SJCRH30 (cell line): ENCODE data around the gene UTP14A. TPM values are rescaled to one million over a fixed set of nuclear protein-coding genes. Genes with fewer than 3 reads are reported as not detected.

ENCODE experiments used
- DNase-seq, 2 experiments: peaks; one replicate each; pipeline ENCODE4 v3.0.0-alpha.2; 2015 to 2020
- H3K27ac ChIP-seq: fragments of 250-450 bp; sonication (Bioruptor Pico); 2 replicates; pipeline ENCODE4 v1.5.1; 2020; ENCODE audit warnings: mild to moderate bottlenecking, moderate library complexity
- H3K27me3 ChIP-seq: fragments of 250-450 bp; sonication (Bioruptor Pico); 2 replicates; pipeline ENCODE4 v1.5.1; 2020; ENCODE audit warnings: mild to moderate bottlenecking, moderate library complexity
- H3K36me3 ChIP-seq: fragments of 250-450 bp; sonication (Bioruptor Pico); 2 replicates; pipeline ENCODE4 v1.5.1; 2020; ENCODE audit warnings: mild to moderate bottlenecking, moderate library complexity
- H3K4me1 ChIP-seq: fragments of 250-450 bp; sonication (Bioruptor Pico); 2 replicates; pipeline ENCODE4 v1.5.1; 2020; ENCODE audit warnings: mild to moderate bottlenecking, moderate library complexity
- H3K4me3 ChIP-seq: fragments of 250-450 bp; sonication (Bioruptor Pico); 2 replicates; pipeline ENCODE4 v1.5.1; 2020; ENCODE audit warnings: mild to moderate bottlenecking, moderate library complexity
- H3K9me3 ChIP-seq: fragments of 250-450 bp; sonication (Bioruptor Pico); replicated peaks from 2 replicates; pipeline ENCODE4 v1.5.1; 2020; ENCODE audit warnings: mild to moderate bottlenecking, moderate library complexity
- total RNA-seq: library from RNA; depleted of rRNA; stranded (reverse); fragments of >200 nt; shearing (Covaris generic); gene quantifications from 2 replicates; pipeline ENCODE4 v1.2.3, GENCODE V29; 2014; rRNA removed

UTP14A gene
- total RNA-seq, 1 experiment from 2014 or later = 43.9 TPM

DNA sequence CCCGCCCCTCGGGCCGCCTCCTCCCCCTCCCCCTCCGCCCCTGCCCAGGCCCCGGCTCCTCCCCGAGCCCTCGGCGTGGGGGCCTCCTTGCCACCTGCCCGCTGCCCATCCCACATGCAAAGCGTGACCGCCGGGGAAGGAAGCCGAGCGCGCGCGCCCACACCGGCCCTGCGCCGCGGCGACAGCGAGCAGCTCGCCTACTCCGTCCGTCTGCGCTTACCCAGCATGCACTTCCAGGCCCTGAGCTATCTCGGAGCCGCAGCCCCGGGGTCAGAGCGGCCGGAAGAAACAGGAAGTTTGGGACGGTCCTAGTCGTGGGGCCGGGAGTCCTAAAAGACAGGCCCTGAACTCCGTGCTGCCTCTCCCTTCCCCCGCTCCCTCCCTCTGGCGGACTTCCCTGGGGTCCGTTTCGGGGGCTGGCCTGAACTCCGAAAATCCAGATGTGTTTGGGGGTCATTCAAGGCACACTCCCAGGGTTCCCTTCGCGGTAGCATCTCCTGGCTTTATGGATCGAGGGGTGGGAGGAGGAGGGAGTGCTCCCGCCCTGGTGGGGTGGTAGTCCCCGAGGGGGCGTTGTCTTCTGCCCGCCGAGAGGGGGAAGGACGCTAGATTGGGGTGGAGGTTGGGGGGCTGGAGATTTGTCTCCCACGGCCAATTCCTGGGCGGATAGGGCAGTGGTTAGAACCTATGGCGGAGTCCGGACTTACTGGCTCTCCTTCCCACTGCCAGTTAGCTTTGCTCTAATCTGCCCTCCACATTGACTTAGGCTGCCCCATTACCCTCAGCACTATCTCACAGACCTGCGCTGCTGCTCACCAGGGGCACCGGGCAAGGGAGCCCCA lies 51.5 kb downstream of the UTP14A start:
- Histone ChIP-seq H3K4me1 (peaks cover 4% of the 10 kb centered on the region; the same call in 1 of the 2 replicates), H3K4me3 (peak overlapping the region; percentile 69), H3K36me3 (no peaks in the 10 kb centered on the region), H3K27me3 (no peaks in the 10 kb centered on the region), H3K27ac (peak overlapping the region; percentile 75), H3K9me3 (no peaks in the 10 kb centered on the region)
- DNase-seq = peak; percentile 83 to 86

GRCh38 chrX:129958083-129958465 lies 52.1 kb downstream of the UTP14A start:
- H3K27ac ChIP-seq = no peak overlapping the region
- no peaks in the 10 kb centered on the region for H3K27me3 ChIP-seq
- H3K9me3 ChIP-seq = no peaks in the 10 kb centered on the region
- H3K36me3 ChIP-seq = no peaks in the 10 kb centered on the region
- H3K4me1 ChIP-seq = peaks cover 4% of the 10 kb centered on the region; the same call in 1 of the 2 replicates
- DNase-seq = no peak
- H3K4me3 ChIP-seq = peak overlapping the region; percentile 69

- DNase-seq = no peak
- Histone ChIP-seq H3K27me3 (no peaks in the 10 kb centered on the region), H3K9me3 (no peaks in the 10 kb centered on the region), H3K36me3 (no peaks in the 10 kb centered on the region), H3K4me1 (peaks cover 4% of the 10 kb centered on the region; the same call in 1 of the 2 replicates), H3K4me3 (peak overlapping the region; percentile 39; the same call in 1 of the 2 replicates), H3K27ac (no peak overlapping the region)
Observed at GRCh38 chrX:129958814-129959492, 53.0 kb downstream of the UTP14A start.

- Histone ChIP-seq H3K27ac (no peak overlapping the region), H3K27me3 (no peaks in the 10 kb centered on the region), H3K9me3 (no peaks in the 10 kb centered on the region), H3K4me1 (peaks cover 4% of the 10 kb centered on the region; the same call in 1 of the 2 replicates), H3K4me3 (peak overlapping the region; percentile 39), H3K36me3 (no peaks in the 10 kb centered on the region)
- DNase-seq = peak; percentile 41 to 60
Observed at GRCh38 chrX:129959493-129959832, 53.5 kb downstream of the UTP14A start.

DNA sequence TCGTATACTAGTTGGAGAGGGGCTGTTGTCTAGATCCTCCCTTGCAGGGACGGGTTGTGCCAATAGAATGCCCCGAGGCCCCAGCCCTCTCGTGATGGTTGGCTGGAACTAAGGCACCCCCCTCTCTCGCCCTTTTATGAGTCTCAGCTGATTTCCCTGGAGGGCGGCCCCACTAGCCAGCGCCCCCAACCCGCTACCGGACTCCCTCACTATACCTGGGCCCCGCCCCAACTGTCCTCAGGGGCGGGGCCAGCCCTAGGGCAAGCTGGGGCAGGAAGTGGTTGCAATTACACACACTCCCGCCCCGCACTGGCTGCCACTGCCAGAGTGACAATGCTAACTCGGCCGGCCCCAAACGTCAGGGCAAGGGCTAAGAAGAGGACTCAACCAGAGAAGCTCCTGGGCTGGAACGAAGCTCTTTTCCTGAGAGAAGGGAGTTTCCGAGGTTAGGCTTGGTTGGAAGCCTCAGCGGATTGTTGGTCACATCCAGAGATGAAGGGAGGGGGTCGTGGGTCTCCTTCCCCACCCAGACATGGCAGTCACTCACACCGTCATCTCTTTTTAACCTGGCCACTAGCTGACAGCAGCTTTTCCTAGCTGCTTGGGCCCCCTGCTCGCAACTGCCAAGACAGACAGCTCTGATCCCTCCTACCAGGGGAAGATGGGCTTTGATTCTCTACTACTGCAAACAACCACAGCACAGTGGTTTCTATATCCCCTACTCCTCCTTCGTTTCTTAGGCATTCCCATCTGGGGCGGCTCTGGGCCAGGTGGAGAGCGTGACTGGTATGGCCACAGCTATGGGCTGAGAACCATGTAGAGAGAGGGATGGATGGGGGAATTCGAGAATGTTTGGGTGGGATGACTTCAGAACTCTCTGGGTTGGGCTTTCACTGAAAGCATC lies 55.5 kb downstream of the UTP14A start:
- Histone ChIP-seq H3K4me3 (peak overlapping the region; percentile 41), H3K9me3 (no peaks in the 10 kb centered on the region), H3K36me3 (no peaks in the 10 kb centered on the region), H3K27me3 (no peaks in the 10 kb centered on the region), H3K4me1 (peaks cover 4% of the 10 kb centered on the region; the same call in 1 of the 2 replicates), H3K27ac (no peak overlapping the region)
- peak; percentile 66 to 75 for DNase-seq

GRCh38 chrX:129963729-129964128 lies 57.8 kb downstream of the UTP14A start:
- H3K9me3 ChIP-seq = no peaks in the 10 kb centered on the region
- H3K4me3 ChIP-seq = no peak overlapping the region
- H3K4me1 ChIP-seq = no peaks in the 10 kb centered on the region; the same call in 1 of the 2 replicates
- H3K27me3 ChIP-seq = no peaks in the 10 kb centered on the region
- no peaks in the 10 kb centered on the region for H3K36me3 ChIP-seq
- H3K27ac ChIP-seq = no peak overlapping the region
- DNase-seq = no peak

DNA sequence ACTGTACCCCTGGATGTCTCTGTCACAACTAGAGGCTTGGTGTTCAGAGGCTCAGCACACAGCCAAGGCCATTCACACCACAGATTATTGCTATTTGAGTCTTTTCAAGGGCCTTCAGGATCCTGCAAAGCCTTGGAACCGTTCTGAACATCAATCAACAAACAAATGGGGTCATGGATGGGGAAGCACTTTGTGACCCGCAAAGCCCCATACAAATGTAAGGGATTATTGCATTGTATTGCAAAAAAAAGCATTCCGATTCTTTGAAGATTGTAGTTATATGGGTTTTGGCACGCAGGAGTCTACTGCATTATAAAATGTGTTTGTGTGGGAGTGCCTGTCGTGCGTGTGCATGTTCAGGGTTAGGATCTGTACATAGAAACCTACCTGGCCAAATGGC lies 59.2 kb downstream of the UTP14A start:
- no peak for DNase-seq

DNA sequence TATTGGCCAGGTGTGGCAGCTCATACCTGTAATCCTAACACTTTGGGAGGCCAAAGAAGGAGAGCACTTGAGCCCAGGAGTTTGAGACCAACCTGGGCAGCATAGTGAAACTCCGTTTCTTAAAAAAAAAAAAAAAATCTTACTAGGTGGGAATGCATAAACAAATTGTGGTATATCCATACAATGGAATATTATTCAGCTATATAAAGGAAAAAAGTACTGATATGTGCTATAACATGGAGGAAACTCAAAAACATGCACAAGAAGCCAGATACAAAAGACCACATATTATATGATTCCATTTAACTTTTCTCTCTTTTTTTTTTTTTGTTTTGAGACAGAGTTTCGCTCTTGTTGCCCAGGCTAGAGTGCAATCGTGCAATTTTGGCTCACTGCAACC lies 63.0 kb downstream of the UTP14A start:
- no peaks in the 10 kb centered on the region for H3K36me3 ChIP-seq
- DNase-seq = no peak
- no peak overlapping the region for H3K27ac ChIP-seq
- no peak overlapping the region for H3K4me3 ChIP-seq
- H3K27me3 ChIP-seq = no peaks in the 10 kb centered on the region
- no peaks in the 10 kb centered on the region for H3K4me1 ChIP-seq
- H3K9me3 ChIP-seq = no peaks in the 10 kb centered on the region

More for the DNA sequence above, 59.2 kb downstream of the UTP14A start:
- H3K27ac ChIP-seq = no peak overlapping the region
- H3K27me3 ChIP-seq = no peaks in the 10 kb centered on the region
- no peaks in the 10 kb centered on the region for H3K4me1 ChIP-seq
- H3K36me3 ChIP-seq = no peaks in the 10 kb centered on the region
- H3K9me3 ChIP-seq = no peaks in the 10 kb centered on the region
- no peak overlapping the region for H3K4me3 ChIP-seq

DNA sequence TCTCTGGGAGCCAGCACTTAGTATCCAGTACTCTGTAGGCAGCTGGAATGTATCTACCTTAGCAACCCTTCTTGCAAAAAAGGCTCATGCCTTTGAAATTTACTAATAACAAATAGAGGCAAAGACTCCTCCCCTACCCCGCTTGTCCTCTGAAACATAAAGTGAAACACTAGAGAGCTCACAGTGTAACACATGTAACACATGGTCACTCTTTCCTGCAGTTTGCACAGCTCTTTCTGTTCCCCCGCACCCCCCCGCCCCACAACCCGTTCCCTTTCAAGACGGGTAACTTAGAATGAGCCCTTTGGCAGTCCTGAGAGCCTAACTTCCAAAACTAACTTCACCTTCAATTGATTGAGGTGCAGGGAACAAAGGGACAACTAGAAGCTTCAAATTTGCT lies 70.5 kb downstream of the UTP14A start:
- Histone ChIP-seq H3K4me3 (no peak overlapping the region), H3K36me3 (no peaks in the 10 kb centered on the region), H3K9me3 (no peaks in the 10 kb centered on the region), H3K4me1 (no peaks in the 10 kb centered on the region), H3K27ac (no peak overlapping the region), H3K27me3 (no peaks in the 10 kb centered on the region)
- no peak for DNase-seq

Other genes with a start within 250 kb of the UTP14A start
- 0.14 and 0.25 TPM in 2 replicates for gene XPNPEP2, start 167.2 kb upstream of the UTP14A start, total RNA-seq
- 0.05 TPM in 1 of 2 replicates, not detected in the other for gene SASH3, start 126.2 kb upstream of the UTP14A start, total RNA-seq
- gene ZDHHC9, start 62.3 kb upstream of the UTP14A start, total RNA-seq = 30.6 and 31.1 TPM in 2 replicates
- gene BCORL1, start 76.5 kb downstream of the UTP14A start, total RNA-seq = 5.1 and 5.6 TPM in 2 replicates
- 5.3 and 5.5 TPM in 2 replicates for gene ELF4, start 204.3 kb downstream of the UTP14A start, total RNA-seq